Activated naive CD4-positive, alpha-beta T cell treated with Interleukin-2 at 50 U/mL for 16 hours (primary cell): Measurements from ENCODE around the gene TEAD1.

Experiments
- DNase-seq: peaks from one replicate; pipeline ENCODE4 v3.0.0-alpha.2; 2020

Gene TEAD1

DNA sequence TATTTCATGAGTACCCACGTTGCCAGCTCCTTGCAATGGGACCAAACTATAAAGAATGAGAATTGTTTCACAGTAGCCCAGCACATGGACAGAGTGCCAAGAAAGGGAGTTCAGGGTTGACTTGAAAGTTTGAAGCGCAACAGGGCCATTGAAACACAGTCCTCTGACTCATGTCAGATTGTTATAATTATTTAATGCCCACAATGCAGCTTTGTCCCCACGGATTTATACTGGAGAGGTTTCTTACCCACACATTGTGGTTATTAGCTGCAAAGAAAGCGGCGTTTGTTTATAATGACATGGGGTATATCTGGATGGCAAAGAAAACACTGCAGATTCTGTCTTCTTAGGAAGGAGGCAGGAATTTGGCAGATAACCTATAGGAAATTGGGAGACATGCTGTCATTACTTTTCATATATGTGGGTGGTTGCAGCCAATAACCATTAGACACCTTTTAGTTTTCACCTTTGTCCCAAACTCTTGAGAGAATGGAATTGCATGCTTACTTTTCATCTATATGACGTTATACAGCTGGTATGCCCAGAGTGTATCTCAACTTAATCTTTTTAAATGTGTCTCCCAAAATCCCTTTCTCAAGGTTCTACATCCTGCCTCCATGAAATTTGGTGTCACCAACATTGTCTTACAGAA lies 143.6 kb downstream of the TEAD1 start:
- DNase-seq: no peak

GRCh38 chr11:12818333-12819015 lies 144.3 kb downstream of the TEAD1 start:
- DNase-seq: no peak

GRCh38 chr11:12822392-12823022 lies 148.3 kb downstream of the TEAD1 start:
- no peak for DNase-seq

- DNase-seq: no peak
Observed at GRCh38 chr11:12824281-12825041, 150.2 kb downstream of the TEAD1 start.

GRCh38 chr11:12826441-12826840 lies 152.2 kb downstream of the TEAD1 start:
- no peak for DNase-seq

DNA sequence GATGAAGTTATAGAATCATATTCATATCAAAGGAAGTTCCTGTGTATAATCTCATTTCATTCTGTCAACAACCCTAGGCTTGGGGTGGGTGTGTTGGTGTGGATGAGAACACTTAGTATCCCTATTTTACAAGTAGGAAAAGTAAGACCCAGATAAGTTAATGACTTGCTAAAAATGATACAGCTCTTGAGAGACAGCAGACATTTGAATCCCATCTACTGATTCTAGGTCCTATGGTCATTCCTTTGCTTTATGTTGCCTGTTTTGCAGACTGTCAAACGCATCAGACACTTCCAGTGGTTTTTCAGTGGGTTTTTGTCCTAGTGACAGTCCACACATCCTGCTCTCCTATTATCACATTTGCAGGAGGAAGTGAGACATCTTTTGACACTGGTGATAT lies 153.1 kb downstream of the TEAD1 start:
- DNase-seq: no peak

DNA sequence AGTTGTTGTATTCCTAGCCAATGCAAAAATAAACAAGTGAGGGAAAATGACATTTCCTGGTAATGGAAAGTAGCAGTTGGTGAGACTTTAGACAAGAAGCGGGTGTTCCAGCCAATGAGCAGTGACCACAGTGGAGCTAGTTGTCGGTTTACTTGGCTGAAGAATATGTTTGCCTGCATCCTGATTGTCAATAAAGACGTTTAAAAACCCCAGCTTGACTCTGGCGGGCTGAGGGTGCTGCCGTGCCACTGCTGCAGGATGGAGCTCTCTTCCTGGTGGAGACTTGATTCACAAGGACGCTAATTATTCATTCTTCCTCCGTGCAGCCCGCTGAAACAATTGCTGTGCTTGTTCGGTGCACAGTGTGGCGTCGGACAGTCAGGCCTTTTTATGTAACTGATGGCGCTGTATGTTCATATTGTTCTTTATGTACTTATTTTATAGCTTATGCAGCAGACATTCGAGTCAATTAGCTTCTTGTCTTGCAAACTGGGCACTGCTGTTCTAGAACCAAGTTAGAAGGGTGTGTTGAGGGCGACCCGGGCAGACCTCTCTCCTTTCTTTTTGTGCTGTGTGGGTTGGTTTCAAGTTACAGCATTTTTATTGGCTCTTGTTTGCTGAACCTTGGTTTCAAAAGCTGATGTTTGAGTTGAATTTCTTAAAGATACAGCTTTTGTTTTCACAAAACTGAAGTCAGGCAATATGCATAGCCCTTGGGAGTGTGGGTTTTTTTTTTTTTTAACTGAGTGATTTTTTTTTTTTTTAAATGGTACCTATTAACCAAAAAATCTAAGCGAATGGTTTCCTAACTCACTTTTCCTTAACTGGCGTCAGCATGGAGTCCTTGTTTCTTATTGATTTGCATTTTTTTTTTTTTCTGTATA lies 153.9 kb downstream of the TEAD1 start:
- no peak for DNase-seq

- no peak for DNase-seq
Observed at GRCh38 chr11:12829131-12829530, 154.9 kb downstream of the TEAD1 start.

- no peak for DNase-seq
Observed at GRCh38 chr11:12829540-12830314, 155.5 kb downstream of the TEAD1 start.

DNA sequence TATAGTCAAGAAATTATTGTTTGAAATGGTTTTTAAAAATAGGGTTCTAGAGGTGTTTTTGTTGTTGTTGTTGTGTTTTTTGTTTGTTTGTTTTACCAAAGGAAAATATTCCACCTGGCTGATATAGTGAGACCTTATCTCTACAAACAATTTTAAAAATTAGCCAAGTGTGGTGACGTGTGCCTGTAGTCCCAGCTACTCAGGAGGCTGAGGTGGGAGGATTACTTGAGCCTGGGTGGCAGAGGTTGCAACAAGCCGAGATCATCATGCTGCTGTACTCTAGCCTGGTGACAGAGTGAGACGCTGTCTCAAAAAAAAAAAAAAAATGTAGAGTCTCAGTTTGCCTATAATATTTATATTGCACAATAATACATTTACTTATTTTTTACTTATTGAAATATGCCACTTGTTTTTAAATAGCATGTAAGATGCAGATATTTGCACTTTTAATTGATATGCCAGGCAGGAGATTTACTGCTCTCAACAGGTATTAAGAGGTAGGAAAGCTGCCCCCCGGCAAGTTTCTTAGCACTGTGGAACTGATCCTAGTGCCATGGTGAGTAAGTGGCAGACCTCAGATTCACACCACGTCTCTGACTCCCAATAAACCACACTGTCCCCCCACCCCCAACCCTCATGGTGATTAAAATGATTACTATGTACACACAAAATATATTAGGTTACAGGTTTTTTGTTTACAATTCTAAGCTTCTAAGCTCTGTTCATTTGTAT lies 157.4 kb downstream of the TEAD1 start:
- no peak for DNase-seq

DNA sequence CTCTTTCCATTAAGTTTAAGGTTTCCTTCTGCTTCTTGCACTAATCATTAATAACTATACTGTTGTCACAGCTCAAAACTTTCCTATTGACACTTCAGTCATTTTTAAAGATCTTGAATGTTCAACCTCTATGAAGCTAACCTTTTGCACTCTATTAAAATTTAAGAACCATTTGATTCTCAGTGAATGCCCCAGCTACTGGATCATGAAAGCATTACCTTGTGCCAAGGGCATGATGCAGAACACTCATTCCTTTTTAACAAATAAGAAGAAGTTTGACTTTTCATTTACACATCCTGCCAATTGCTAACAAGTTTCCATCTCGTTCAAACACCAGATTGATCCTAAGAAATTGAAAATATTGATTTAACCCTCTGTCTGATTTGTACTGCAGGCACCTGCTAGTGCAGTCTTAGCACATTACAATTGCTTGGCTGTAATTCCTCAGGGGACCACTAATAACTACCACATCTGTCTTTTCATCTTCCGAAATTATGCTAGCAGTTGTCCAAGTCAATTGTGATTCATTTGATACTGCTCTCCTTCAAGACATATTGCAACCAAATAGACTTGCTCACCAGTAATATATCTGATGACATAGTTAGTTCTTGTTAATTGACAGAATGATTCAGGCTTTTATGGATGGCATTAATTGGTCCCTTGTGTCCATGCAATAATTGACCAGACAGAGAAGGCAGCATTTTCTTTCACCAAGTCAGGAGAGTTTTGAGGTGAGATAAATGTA lies 158.4 kb downstream of the TEAD1 start:
- DNase-seq: no peak

GRCh38 chr11:12834166-12834565 lies 159.9 kb downstream of the TEAD1 start:
- no peak for DNase-seq

DNA sequence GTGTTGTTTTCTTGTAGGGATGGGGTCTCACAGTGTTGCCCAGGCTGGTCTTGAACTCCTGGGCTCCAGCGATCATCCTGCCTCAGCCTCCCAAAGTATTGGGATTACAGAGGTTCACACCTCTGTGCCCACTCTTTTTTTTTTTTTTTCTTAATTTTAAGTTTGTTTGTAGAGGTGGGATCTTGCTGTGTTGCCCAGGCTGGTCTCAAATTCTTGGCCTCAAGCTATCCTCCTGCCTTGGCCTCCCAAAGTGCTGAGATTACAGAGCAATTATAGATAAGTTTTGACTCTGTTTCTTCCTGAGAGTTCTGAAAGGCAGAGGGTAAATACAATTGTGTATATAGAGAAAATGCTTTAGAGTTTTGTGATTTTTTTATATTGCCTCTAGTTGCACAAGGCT lies 160.4 kb downstream of the TEAD1 start:
- no peak for DNase-seq

DNA sequence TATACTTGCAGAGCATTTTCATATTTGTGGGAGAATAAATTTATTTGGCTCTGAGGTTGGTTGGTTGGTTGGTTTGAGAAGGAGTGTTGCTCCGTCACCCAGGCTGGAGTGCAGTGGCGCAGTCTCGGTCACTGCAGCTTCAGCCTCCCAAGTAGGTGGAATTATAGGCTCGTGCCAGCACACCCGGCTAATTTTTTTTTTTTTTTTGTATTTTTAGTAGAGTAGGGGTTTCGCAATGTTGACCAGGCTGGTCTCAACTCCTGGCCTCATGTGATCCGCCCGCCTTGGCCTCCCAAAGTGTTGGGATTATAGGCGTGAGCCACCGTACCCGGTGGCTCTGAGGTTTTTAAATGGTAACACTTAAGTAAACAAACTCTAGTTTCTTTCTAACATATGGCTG lies 161.1 kb downstream of the TEAD1 start:
- no peak for DNase-seq

DNA sequence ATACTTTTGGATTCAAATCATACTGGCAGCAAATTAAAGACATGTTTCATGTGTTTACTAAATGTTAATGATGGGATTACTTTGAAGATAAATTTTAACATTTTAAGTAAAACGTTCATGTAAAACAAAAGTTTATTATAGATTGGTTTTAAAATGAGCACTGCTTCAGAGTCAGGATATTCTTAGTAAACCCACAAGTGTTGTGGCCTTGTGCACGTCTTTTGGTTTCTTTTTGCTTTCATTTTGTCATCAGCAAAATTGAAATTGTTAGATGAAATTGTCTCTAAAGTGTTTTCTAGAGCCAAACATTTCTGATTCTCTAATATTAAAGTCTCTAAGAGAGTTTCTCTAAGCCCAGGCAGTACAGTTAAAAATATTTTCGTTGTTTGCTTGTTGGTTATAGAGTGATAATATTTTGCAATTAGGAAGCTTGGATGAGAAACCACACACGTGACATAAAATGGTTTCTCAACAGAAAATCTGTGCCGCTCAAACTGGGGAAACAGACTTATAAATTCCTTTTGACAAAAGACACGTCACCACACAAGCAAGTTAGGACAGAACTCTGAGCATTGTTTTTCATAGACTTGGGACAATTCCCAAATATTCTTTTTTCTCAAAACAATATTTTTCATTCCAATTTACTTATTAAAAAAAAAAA lies 164.4 kb downstream of the TEAD1 start:
- DNase-seq: no peak

GRCh38 chr11:12840871-12841660 lies 166.8 kb downstream of the TEAD1 start:
- DNase-seq: no peak

DNA sequence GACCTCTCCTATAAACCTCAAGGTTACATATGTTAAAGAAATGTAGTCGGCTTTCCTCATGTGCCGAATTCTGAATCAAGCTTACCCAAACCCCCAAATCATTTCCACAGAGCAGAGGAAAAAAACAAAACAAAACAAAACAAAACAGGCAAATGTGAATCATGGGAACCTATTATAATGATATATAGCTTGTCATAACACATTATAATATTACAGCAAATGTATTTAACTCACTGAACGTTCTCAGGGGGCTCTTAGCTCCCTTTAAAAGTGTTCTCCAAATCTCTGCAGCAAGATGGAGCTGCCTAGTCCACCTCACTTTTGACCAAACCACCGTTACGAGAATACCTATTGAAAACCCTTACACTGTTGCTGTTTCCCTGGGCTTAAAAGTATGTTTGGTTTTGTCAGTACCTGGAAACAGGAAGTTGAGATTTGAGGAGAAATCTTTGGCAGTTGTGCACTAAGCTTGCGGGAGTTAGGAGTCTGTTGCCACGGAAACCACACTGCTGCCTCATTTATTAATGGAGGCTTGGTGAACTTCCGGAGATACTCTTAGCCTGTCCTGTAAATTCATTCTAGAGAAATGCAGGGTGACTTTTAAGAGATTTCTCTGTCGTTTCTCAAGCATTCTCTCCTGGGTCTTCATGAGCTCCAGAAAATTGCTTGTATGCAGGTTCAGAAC lies 167.9 kb downstream of the TEAD1 start:
- no peak for DNase-seq

DNA sequence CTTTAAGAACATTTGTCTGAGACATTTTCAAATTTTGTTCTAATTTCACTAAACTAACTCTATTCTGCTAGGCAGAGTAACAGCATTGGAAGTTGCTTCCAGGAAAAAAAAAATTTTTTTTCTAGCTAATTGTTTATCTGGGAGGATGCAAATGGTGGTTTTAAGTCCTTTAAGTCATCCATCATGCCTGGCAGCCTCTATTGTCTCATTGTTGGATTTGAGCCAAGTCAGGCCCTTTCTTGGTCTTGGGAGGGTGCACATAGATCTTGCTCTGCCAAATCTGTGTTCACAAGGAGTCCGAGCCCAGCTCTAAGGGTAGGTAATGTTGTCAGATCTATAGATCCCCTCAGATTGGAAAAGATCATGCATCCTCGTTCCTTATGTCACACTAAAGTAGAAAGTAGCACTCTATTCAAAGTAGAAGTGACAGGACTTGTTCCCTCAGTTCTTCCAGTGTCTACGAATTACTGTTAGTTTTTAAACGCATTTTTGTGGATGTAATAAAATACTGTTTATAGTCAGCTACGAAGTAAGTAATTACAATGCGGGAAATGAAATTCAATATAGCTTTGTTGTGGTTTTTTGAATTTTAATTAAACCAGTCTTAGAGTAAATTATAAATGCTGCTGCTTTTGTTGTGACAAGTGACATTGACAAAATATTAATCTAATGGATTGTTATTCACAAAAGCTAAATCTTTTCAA lies 168.9 kb downstream of the TEAD1 start:
- no peak for DNase-seq
